SK-MEL-5 (cell line): ENCODE data around the gene OR2G2. TPM values are rescaled to one million over a fixed set of nuclear protein-coding genes. Genes with fewer than 3 reads are reported as not detected.

Experiments
- DNase-seq: peaks from one replicate; pipeline ENCODE4 v3.0.0-alpha.2; 2016; ENCODE audit warnings: low read depth, low spot score
- in situ Hi-C: cut with HindIII; loops from 2 replicates; pipeline ENCODE4 v1.10.0; 2016; ENCODE audit warnings: low sequenced_read_pairs, high pct_unique_total_duplicates, low pct_unique_long_range_greater_than_20kb
- polyA plus RNA-seq, 2 experiments: library from polyadenylated mRNA; depleted of rRNA; stranded (reverse); fragments of >200 nt; gene quantifications; 2 replicates each; pipeline ENCODE4 v1.2.3, GENCODE V29; 2015
- total RNA-seq: library from RNA; depleted of rRNA; stranded (reverse); fragments of >200 nt; shearing (Covaris generic); gene quantifications from 2 replicates; pipeline ENCODE4 v1.2.3, GENCODE V29; 2014; rRNA removed

OR2G2 gene
- not detected in 2 replicates for total RNA-seq
- not detected in 2 replicates for polyA plus RNA-seq (2015; cell fraction: cytosol; rRNA removed)
- polyA plus RNA-seq (2015; cell fraction: nucleus; rRNA removed), result not detected in 2 replicates

GRCh38 chr1:247588060-247588459 lies at the start of gene OR2G2:
TSS of gene OR2G2 (plus strand) at chr1:247588360. CDS start at chr1:247588360, 0 bp downstream.
- in situ Hi-C loops, result no loop called here
- DNase-seq, result no peak

- in situ Hi-C loops, result no loop called here
- DNase-seq, result no peak
These were observed 49.6 kb upstream of the OR2G2 start for GRCh38 chr1:247538561-247538960.

- in situ Hi-C loops, result no loop called here
- DNase-seq, result no peak
These were observed 48.9 kb upstream of the OR2G2 start for GRCh38 chr1:247539215-247539614.

GRCh38 chr1:247540581-247540980 lies 47.6 kb upstream of the OR2G2 start:
- no peak for DNase-seq
- in situ Hi-C loops, result no loop called here

- in situ Hi-C loops, result no loop called here
- no peak for DNase-seq
These were observed 45.3 kb upstream of the OR2G2 start for GRCh38 chr1:247542811-247543210.

- DNase-seq, result no peak
- in situ Hi-C loops, result no loop called here
These were observed 40.1 kb upstream of the OR2G2 start for GRCh38 chr1:247548092-247548491.

- no peak for DNase-seq
- in situ Hi-C loops, result no loop called here
These were observed 39.4 kb upstream of the OR2G2 start, which contains the start of gene GCSAML for GRCh38 chr1:247548769-247549182. TSS of gene GCSAML (plus strand) at chr1:247549134. CDS start at chr1:247549192, 58 bp downstream.

GRCh38 chr1:247551721-247552120 lies 36.4 kb upstream of the OR2G2 start:
- in situ Hi-C loops, result no loop called here
- DNase-seq, result no peak

- in situ Hi-C loops, result no loop called here
- DNase-seq, result no peak
These were observed 35.9 kb upstream of the OR2G2 start for GRCh38 chr1:247552231-247552630.

GRCh38 chr1:247557926-247558674 lies 30.1 kb upstream of the OR2G2 start:
- no peak for DNase-seq
- in situ Hi-C loops, result no loop called here

- in situ Hi-C loops, result no loop called here
- DNase-seq, result no peak
These were observed 26.4 kb upstream of the OR2G2 start for GRCh38 chr1:247561711-247562110.

GRCh38 chr1:247562198-247562597 lies 26.0 kb upstream of the OR2G2 start:
- no peak for DNase-seq
- in situ Hi-C loops, result no loop called here

- no peak for DNase-seq
- in situ Hi-C loops, result no loop called here
These were observed 13.9 kb upstream of the OR2G2 start for GRCh38 chr1:247574236-247574635.

- no peak for DNase-seq
- in situ Hi-C loops, result no loop called here
These were observed 13.5 kb upstream of the OR2G2 start for GRCh38 chr1:247574664-247575063.

GRCh38 chr1:247576514-247576913 lies 11.6 kb upstream of the OR2G2 start:
- peak; percentile 39 for DNase-seq
- in situ Hi-C loops, result no loop called here

- in situ Hi-C loops, result no loop called here
- no peak for DNase-seq
These were observed 9.2 kb upstream of the OR2G2 start for GRCh38 chr1:247578946-247579460.

GRCh38 chr1:247605286-247605685 lies 17.1 kb downstream of the OR2G2 start, which contains the start of gene OR2G3:
TSS of gene OR2G3 (plus strand) at chr1:247605586. CDS start at chr1:247605586, 0 bp downstream.
- in situ Hi-C loops, result no loop called here
- DNase-seq, result no peak

- DNase-seq, result no peak
- in situ Hi-C loops, result no loop called here
These were observed 25.2 kb downstream of the OR2G2 start for GRCh38 chr1:247613405-247613804.

- in situ Hi-C loops, result no loop called here
- no peak for DNase-seq
These were observed 26.5 kb downstream of the OR2G2 start for GRCh38 chr1:247614625-247615024.
